HepG2 (cell line): Measurements from ENCODE around the gene GRIN3B. TPM values are rescaled to one million over a fixed set of nuclear protein-coding genes. Genes with fewer than 3 reads are reported as not detected.

ENCODE experiments used
- AGO1 ChIP-seq: fragments of 200-400 bp; formaldehyde crosslinking; IDR thresholded peaks from 2 replicates; pipeline ENCODE4 v1.6.1; 2017; ENCODE audit warnings: mild to moderate bottlenecking, low read depth, low read length, moderate library complexity; ENCODE audit not compliant: poor library complexity, severe bottlenecking
- AGO2 ChIP-seq: fragments of 200-400 bp; formaldehyde crosslinking; optimal IDR thresholded peaks from 2 replicates; pipeline ENCODE3; 2017; ENCODE audit warnings: mild to moderate bottlenecking, low read depth, low read length, moderate library complexity
- CHD4 ChIP-seq: fragments of 200-600 bp; sonication (generic); IDR thresholded peaks from 2 replicates; pipeline ENCODE4 v1.7.0; 2017; ENCODE audit warnings: mild to moderate bottlenecking, low read length, borderline replicate concordance
- EZH2 ChIP-seq: conservative IDR thresholded peaks from 2 replicates; pipeline ENCODE4 v1.6.1; 2012; ENCODE audit warnings: mild to moderate bottlenecking, low read depth, low read length, moderate library complexity
- FOXC1 ChIP-seq: sonication (generic); formaldehyde crosslinking; IDR thresholded peaks from 2 replicates; pipeline ENCODE4 v1.8.0; 2022; ENCODE audit warnings: mild to moderate bottlenecking, missing genetic modification reagents, borderline replicate concordance
- FOXK2 ChIP-seq: fragments of 450-650 bp; IDR thresholded peaks from 2 replicates; pipeline ENCODE4 v1.6.1; 2016
- NFIB ChIP-seq: sonication (generic); formaldehyde crosslinking; IDR thresholded peaks from 2 replicates; pipeline ENCODE4 v1.9.0; 2021; ENCODE audit warnings: missing genetic modification reagents, mild to moderate bottlenecking, borderline replicate concordance
- SETDB1 ChIP-seq: sonication (generic); formaldehyde crosslinking; IDR thresholded peaks from 2 replicates; pipeline ENCODE4 v1.5.1; 2020; ENCODE audit warnings: missing genetic modification reagents, mild to moderate bottlenecking, borderline replicate concordance
- ZNF124 ChIP-seq: sonication (generic); formaldehyde crosslinking; IDR thresholded peaks from 2 replicates; pipeline ENCODE4 v1.4.0; 2020; ENCODE audit warnings: missing genetic modification reagents
- ZNF274 ChIP-seq: sonication (generic); formaldehyde crosslinking; IDR thresholded peaks from 2 replicates; pipeline ENCODE4 v1.5.1; 2020; ENCODE audit warnings: mild to moderate bottlenecking, missing genetic modification reagents
- ZNF672 ChIP-seq: sonication (generic); formaldehyde crosslinking; IDR thresholded peaks from 2 replicates; pipeline ENCODE4 v1.8.1; 2022; ENCODE audit warnings: missing genetic modification reagents
- polyA plus RNA-seq, 8 experiments: library from polyadenylated mRNA; depleted of rRNA in 3 of 8; stranded (reverse) in 7 of 8; unstranded in 1 of 8; fragments of >200 nt; fragmentation: Illumina TruSeq in 4 of 8; extraction: Trizol in 4 of 8; gene quantifications; 2 replicates each; pipeline versions ENCODE4 v1.2.1 to v1.2.3, GENCODE V29; 2011 to 2016; ENCODE audit warnings: low read depth in 4 of 8, missing spikeins in 1 of 8, mixed read lengths in 1 of 8; ENCODE audit not compliant: insufficient read depth in 1 of 8
- total RNA-seq, 5 experiments: library from RNA; depleted of rRNA; stranded (reverse); fragments of >200 nt; fragmentation: Illumina TruSeq; extraction: Trizol; gene quantifications; 2 replicates each; pipeline ENCODE4 v1.2.3, GENCODE V29; 2016; ENCODE audit warnings: low read depth in 1 of 5
- TF ChIP-seq, protein P1 (sequence below): sonication (generic); formaldehyde crosslinking; IDR thresholded peaks from 2 replicates; pipeline ENCODE4 v1.5.0; 2020; ENCODE audit warnings: missing genetic modification reagents, mild to moderate bottlenecking, borderline replicate concordance
- TF ChIP-seq, protein P2 (sequence below): sonication (generic); formaldehyde crosslinking; IDR thresholded peaks from 2 replicates; pipeline ENCODE4 v1.8.1; 2022; ENCODE audit warnings: mild to moderate bottlenecking, missing genetic modification reagents
- TF ChIP-seq, protein P3 (sequence below): sonication (generic); formaldehyde crosslinking; IDR thresholded peaks from 2 replicates; pipeline ENCODE4 v1.5.1; 2020; ENCODE audit warnings: missing genetic modification reagents, mild to moderate bottlenecking, borderline replicate concordance
- TF ChIP-seq, protein P4 (sequence below): sonication (generic); formaldehyde crosslinking; IDR thresholded peaks from 2 replicates; pipeline ENCODE4 v1.8.1; 2023; ENCODE audit warnings: mild to moderate bottlenecking, missing genetic modification reagents
- TF ChIP-seq, protein P5 (sequence below): IDR thresholded peaks from 2 replicates; pipeline ENCODE4 v1.6.1; 2016; ENCODE audit warnings: missing biosample characterization, missing genetic modification reagents, low read depth
- TF ChIP-seq, protein P6 (sequence below): sonication (generic); formaldehyde crosslinking; IDR thresholded peaks from 2 replicates; pipeline ENCODE4 v1.5.0; 2020; ENCODE audit warnings: missing genetic modification reagents

GRIN3B gene
- total and polyA plus RNA-seq, 2 of the 13 experiments (the other 11 are each of a cell fraction or from before 2014, with no cell fraction given), result 0.07 to 0.20 TPM

DNA sequence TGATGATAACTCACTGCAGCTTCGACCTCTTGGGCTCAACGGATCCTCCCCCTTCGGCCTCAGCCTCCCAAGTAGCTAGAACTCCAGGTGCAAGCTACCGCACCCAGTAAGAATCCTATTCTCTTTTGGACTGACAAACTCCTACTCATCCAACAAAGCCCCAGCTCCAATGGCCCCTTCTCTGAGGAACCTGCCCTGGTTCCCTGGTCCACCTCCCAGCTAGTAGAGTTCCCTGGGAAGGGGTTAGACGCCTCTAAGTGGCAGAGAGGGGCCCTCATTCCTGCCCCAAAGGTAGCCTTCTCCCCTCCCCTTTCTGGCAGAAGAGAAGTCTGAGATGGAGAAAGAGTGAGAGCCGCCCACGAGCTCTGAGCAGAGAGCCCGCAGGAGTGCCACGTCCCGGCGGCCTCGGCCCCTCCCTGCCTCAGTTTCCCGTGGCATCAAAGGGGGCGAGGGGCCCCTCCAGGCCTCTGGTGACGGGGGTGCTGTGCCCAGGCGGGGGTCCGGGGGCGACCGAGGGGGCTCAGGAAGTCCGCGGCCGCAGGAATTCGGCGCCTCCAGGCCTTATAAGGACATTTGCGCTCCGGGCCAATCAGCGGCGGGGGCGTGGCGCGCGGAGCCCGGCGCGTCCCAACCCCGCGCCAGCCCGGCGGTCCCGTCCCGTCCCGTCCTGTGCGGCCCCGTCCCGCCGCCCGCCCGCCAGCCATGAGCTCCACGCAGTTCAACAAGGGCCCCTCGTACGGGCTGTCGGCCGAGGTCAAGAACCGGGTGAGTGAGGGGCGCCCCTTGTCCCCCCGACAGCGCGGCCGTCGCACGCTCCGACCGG lies 26.0 kb downstream of the GRIN3B start, which contains the start of gene CNN2 (continued):
- TF ChIP-seq, protein P1, sequence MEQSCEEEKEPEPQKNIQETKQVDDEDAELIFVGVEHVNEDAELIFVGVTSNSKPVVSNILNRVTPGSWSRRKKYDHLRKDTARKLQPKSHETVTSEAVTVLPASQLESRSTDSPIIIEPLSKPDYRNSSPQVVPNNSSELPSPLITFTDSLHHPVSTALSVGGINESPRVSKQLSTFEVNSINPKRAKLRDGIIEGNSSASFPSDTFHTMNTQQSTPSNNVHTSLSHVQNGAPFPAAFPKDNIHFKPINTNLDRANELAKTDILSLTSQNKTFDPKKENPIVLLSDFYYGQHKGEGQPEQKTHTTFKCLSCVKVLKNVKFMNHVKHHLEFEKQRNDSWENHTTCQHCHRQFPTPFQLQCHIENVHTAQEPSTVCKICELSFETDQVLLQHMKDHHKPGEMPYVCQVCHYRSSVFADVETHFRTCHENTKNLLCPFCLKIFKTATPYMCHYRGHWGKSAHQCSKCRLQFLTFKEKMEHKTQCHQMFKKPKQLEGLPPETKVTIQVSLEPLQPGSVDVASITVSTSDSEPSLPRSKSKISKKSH (CRISPR knock-in tag), result no peak
- no peak for TF ChIP-seq ZNF672 (CRISPR knock-in tag)
- TF ChIP-seq ZNF274 (CRISPR knock-in tag), result no peak
- TF ChIP-seq, protein P2, sequence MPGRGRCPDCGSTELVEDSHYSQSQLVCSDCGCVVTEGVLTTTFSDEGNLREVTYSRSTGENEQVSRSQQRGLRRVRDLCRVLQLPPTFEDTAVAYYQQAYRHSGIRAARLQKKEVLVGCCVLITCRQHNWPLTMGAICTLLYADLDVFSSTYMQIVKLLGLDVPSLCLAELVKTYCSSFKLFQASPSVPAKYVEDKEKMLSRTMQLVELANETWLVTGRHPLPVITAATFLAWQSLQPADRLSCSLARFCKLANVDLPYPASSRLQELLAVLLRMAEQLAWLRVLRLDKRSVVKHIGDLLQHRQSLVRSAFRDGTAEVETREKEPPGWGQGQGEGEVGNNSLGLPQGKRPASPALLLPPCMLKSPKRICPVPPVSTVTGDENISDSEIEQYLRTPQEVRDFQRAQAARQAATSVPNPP (CRISPR knock-in tag), result 0 out of 2 replicates have a peak, but pooled peaks have one; percentile 79
- TF ChIP-seq CHD4, result no peak
- TF ChIP-seq, protein P3, sequence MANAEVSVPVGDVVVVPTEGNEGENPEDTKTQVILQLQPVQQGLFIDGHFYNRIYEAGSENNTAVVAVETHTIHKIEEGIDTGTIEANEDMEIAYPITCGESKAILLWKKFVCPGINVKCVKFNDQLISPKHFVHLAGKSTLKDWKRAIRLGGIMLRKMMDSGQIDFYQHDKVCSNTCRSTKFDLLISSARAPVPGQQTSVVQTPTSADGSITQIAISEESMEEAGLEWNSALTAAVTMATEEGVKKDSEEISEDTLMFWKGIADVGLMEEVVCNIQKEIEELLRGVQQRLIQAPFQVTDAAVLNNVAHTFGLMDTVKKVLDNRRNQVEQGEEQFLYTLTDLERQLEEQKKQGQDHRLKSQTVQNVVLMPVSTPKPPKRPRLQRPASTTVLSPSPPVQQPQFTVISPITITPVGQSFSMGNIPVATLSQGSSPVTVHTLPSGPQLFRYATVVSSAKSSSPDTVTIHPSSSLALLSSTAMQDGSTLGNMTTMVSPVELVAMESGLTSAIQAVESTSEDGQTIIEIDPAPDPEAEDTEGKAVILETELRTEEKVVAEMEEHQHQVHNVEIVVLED (CRISPR knock-in tag), result no peak
- TF ChIP-seq, protein P4, sequence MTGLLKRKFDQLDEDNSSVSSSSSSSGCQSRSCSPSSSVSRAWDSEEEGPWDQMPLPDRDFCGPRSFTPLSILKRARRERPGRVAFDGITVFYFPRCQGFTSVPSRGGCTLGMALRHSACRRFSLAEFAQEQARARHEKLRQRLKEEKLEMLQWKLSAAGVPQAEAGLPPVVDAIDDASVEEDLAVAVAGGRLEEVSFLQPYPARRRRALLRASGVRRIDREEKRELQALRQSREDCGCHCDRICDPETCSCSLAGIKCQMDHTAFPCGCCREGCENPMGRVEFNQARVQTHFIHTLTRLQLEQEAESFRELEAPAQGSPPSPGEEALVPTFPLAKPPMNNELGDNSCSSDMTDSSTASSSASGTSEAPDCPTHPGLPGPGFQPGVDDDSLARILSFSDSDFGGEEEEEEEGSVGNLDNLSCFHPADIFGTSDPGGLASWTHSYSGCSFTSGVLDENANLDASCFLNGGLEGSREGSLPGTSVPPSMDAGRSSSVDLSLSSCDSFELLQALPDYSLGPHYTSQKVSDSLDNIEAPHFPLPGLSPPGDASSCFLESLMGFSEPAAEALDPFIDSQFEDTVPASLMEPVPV, result peak; percentile 58; the same call in 1 of the 2 replicates
- TF ChIP-seq, protein P5, sequence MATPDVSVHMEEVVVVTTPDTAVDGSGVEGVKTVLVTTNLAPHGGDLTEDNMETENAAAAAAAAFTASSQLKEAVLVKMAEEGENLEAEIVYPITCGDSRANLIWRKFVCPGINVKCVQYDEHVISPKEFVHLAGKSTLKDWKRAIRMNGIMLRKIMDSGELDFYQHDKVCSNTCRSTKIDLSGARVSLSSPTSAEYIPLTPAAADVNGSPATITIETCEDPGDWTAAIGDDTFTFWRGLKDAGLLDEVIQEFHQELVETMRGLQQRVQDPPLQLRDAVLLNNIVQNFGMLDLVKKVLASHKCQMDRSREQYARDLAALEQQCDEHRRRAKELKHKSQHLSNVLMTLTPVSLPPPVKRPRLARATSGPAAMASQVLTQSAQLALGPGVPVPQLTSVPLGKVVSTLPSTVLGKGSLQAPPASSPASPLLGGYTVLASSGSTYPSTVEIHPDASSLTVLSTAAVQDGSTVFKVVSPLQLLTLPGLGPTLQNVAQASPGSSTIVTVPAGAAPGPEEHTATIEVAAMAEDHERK (CRISPR knock-in tag), result no peak
- TF ChIP-seq, protein P6, sequence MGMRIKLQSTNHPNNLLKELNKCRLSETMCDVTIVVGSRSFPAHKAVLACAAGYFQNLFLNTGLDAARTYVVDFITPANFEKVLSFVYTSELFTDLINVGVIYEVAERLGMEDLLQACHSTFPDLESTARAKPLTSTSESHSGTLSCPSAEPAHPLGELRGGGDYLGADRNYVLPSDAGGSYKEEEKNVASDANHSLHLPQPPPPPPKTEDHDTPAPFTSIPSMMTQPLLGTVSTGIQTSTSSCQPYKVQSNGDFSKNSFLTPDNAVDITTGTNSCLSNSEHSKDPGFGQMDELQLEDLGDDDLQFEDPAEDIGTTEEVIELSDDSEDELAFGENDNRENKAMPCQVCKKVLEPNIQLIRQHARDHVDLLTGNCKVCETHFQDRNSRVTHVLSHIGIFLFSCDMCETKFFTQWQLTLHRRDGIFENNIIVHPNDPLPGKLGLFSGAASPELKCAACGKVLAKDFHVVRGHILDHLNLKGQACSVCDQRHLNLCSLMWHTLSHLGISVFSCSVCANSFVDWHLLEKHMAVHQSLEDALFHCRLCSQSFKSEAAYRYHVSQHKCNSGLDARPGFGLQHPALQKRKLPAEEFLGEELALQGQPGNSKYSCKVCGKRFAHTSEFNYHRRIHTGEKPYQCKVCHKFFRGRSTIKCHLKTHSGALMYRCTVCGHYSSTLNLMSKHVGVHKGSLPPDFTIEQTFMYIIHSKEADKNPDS, result no peak
- no peak for TF ChIP-seq SETDB1
- no peak for TF ChIP-seq AGO2
- TF ChIP-seq NFIB (CRISPR knock-in tag), result no peak
- TF ChIP-seq ZNF124 (CRISPR knock-in tag), result no peak
- no peak for TF ChIP-seq FOXC1
- no peak for TF ChIP-seq AGO1
- TF ChIP-seq FOXK2, result no peak
- no peak for TF ChIP-seq EZH2
